GM12891 (cell line): ENCODE data around the gene SRPX.
A peak's percentile ranks its signal among the peaks of the same experiment; 100 is the strongest.

Experiments
- DNase-seq: peaks from one replicate; pipeline ENCODE4 v3.0.0; 2011; ENCODE audit warnings: low spot score; ENCODE audit not compliant: insufficient read length
- FAIRE-seq: peaks from 2 replicates; lab custom pipeline; 2011; peaks lifted over from hg19 to GRCh38; lab: Jason Lieb, UNC
- PAX5 ChIP-seq: IDR thresholded peaks from 2 replicates; pipeline ENCODE4 v1.6.1; 2011; ENCODE audit warnings: low read length, moderate library complexity, mild to moderate bottlenecking; ENCODE audit not compliant: insufficient read depth, severe bottlenecking
- POLR2A ChIP-seq: IDR thresholded peaks from 2 replicates; pipeline ENCODE4 v1.6.1; 2011; ENCODE audit warnings: low read depth, low read length, control low read depth
- POLR2AphosphoS5 ChIP-seq: IDR thresholded peaks from 2 replicates; pipeline ENCODE4 v1.6.1; 2011; ENCODE audit warnings: low read depth, low read length, control low read depth
- POU2F2 ChIP-seq: IDR thresholded peaks from 2 replicates; pipeline ENCODE4 v1.6.1; 2011; ENCODE audit warnings: low read depth, mild to moderate bottlenecking, control low read depth, low read length, moderate library complexity
- SPI1 ChIP-seq: IDR thresholded peaks from 2 replicates; pipeline ENCODE4 v1.6.1; 2011; ENCODE audit warnings: low read depth, low read length, control low read depth
- TAF1 ChIP-seq: IDR thresholded peaks from 2 replicates; pipeline ENCODE4 v1.6.1; 2011; ENCODE audit warnings: low read depth, low read length, control low read depth

SRPX gene

DNA sequence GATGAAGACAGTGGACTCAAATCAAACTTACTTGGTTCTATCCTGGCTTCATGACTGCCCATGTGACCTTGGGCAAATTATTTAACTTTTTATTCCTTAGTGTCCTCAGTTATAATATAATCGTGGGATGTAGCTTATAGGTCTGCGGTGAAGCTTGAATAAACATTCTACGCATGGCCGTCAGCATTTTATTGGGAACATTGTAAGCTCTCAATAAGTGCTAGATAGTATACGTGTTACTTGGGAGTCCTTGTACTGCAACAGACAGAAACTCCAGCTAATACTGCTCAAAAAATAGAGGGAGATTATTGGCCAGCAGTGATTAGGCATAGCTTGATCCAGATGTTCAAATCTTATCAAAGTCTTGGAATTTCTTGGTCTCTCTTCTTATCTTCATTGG lies 109.5 kb downstream of the SRPX start:
- DNase-seq: no peak

DNA sequence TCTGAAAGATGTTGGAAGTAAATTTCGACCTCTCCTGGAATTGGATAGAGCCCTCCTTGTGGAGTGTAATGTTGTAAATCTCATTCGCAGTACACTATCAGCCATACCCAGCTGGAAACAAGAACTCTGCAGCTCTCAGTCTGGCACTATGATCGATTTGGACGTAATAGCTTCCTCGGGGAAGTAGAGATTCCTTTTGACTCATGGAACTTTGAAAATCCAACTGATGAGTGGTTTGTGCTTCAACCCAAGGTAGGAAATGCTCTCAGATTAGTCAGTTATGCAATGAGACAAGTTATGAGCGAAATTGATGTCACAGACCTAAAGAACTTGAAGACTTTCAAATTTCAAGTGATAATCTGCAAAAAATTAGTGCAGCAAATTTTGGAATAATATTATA lies 110.4 kb downstream of the SRPX start:
- FAIRE-seq (no peak), DNase-seq (no peak)
- TF ChIP-seq POLR2A: no peak
- TF ChIP-seq POU2F2: no peak
- TF ChIP-seq PAX5: no peak

More for the DNA sequence above, 109.5 kb downstream of the SRPX start:
- FAIRE-seq: no peak
- no peak for TF ChIP-seq POLR2A
- no peak for TF ChIP-seq SPI1
- TF ChIP-seq TAF1: no peak
- no peak for TF ChIP-seq POLR2AphosphoS5
- no peak for TF ChIP-seq PAX5
- TF ChIP-seq POU2F2: no peak

DNA sequence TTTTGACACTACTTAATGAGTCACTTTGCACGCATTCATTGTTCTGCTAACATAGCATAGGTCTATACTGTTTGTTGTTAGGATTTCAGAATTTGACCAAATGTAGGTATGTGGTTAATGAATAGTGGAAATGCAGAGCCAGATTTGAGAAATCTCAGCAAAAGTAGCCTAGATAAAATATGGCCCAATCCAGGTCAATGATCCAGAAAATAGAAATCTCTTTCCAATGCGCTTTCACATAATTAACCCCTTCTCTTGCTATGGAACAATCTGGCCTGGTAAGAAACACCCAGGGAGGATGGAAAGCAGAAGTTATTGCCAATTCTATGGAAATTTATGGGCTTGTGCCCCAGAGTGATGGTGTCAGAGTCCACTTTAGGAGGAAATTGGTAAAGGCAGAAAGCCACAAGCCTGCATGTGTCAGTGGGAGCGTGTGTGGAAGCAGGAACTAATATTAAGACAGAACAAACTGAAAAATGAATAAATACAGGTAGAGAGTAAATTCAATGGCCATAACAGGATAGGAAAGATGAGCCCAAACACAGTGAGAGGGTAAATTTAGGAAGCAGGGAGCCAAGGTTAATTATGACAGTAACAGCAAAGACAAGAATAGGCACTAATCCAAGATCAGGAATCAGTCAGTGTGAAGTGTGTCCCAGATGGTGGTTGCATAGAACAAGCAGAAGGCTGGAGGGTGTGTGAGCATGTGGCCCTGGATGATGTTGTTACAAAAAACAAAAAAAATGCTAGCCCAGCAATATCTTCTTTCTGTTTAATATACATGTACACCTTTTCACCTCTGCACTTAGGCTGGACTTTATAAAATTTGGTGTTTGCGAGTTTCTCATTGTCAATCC lies 111.4 kb downstream of the SRPX start:
- no peak for DNase-seq
- no peak for FAIRE-seq
- TF ChIP-seq TAF1 (no peak), POU2F2 (no peak)

DNA sequence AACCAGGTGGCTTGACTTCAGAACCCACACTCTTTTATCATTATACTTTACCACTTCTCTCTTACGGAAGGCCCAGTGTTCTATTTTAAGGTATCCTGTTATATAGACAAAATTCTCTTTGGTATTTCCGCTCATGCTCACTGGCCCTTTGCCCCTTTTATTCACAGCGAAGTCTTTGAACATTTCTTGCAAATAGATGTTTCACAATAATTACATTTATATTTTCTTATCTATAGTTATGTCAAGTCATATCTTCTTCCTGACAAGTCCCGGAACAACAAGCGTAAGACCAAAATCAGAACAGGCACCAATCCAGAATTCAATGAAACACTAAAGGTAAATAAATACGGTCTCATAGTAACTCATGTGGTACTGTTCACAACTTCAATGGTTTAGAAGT lies 112.3 kb downstream of the SRPX start:
- TF ChIP-seq TAF1: no peak
- no peak for TF ChIP-seq SPI1
- no peak for TF ChIP-seq POU2F2
- TF ChIP-seq POLR2A: no peak
- TF ChIP-seq PAX5: no peak
- TF ChIP-seq POLR2AphosphoS5: no peak
- FAIRE-seq (no peak), DNase-seq (no peak)

DNA sequence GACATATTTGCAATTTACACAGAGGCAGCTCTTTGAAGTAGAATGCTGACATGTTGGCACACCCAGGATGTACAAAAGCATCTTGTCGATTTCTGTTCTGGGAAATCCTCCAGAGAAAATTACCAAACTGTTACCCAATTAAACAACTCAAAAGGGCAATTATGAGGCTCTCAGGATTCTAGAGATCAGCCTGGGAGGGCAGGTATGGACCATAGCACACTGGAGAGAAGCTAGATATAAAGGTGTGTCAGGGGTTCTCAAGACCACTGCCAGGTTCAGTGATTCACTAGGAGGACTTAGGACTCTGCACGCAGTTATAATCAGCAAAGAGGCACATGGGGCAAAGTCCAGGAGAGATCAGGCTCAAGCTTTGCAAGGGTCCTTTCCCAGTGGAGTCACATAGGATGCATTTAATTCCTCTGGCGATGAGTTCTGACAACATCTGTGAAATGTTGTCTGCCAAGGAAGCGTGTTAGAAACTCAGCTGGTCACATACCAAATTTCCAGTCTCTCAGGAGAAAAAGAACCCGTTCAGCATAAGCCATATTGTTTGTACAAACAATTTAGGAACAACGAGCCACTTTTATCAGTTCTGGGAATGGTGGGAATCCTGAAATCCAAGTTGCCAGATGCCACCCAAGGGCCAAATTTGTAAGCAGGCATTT lies 113.5 kb downstream of the SRPX start:
- no peak for TF ChIP-seq POLR2AphosphoS5
- DNase-seq (no peak), FAIRE-seq (no peak)

DNA sequence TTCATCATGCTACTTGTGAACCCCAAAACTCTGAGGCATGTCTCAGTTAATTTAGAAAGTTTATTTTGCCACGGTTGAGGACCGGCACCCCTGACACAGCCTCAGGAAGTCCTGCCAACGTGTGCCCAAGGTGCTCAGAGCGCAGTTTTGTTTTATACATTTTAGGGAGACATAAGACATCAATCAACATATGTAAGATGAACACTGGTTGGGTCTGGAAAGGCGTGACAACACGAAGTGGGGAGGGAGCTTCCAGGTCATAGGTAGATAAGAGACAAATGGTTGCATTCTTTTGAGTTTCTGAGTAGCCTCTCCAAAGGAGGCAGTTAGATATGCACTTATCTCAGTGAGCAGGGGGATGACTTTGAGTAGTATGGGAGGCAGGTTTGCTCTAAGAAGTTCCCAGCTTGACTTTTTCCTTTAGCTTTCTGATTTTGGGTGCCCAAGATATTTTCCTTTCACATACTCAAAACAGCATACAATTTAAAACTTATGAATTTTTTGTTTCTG lies 115.4 kb downstream of the SRPX start:
- DNase-seq (no peak), FAIRE-seq (peak; percentile 43)
- TF ChIP-seq PAX5 (no peak), TAF1 (no peak), SPI1 (no peak), POLR2A (no peak), POLR2AphosphoS5 (no peak), POU2F2 (no peak)

DNA sequence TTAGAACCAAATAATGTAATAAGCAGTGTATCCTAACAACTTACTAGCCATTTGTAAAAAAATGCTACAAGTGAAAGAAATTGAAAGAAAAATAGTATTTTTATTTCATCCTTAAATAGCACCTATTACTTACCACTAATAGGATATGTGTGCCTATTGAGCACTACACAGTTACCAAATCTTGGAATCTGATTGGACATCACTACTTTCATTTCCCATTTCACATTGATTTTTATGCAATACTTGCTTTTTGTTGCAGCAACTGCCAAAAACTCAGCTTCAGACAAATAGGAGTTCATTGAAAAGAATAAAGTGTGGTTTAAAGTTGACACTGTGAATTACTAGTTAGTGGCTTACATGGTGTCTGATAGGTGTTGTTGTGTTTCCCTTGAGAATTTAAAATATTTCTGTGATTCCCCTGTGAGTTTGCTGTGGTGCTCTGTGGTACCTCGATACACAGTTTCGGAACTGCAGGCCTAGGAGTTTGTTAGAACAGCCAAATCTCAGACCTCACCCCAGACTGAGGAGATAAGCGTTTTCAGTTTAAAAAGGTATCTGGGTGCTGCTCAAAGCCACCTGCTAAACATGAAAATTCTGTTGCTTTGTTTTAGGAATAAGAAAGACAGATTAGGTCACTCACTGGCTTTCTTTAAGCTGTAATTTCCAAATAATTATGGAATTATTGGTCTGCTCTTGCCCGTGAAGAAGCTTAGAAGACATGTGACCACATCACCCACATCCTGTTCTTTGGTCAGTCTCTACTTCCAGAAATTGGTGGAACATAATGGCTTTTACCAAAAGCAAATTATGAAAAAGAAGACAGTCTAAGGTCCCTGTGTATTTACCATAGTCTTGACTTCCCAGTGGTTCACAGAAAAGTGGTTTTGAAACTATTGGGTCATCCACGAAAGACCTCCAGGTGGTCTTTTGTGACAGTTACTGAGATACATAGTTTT lies 116.5 kb downstream of the SRPX start:
- TF ChIP-seq POU2F2: no peak
- TF ChIP-seq SPI1: 0 out of 2 replicates have a peak, but pooled peaks have one; percentile 12
- peak; percentile 90 for FAIRE-seq
- DNase-seq: no peak

DNA sequence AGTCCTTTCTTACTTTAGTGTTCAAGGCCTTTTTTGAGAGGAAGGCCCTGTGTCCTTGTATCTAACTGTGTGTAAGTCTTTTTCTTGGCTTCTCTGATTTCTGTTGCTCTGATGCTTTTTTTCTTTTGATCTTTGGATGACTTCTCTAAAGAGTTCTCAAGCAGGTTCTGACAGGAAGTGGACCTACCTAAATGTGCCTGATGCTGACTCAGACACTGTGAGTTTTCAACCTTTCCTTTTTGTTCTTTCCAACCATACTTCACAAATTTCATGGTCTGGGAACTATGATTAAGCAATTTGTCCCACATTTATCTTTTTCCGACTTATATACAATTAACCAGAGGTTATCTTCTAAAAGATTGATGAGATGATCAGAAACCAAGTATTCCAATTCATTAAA lies 117.8 kb downstream of the SRPX start:
- no peak for DNase-seq
- TF ChIP-seq POLR2A (no peak), TAF1 (no peak), POLR2AphosphoS5 (no peak), POU2F2 (no peak), SPI1 (no peak), PAX5 (no peak)
- FAIRE-seq: peak; percentile 28

DNA sequence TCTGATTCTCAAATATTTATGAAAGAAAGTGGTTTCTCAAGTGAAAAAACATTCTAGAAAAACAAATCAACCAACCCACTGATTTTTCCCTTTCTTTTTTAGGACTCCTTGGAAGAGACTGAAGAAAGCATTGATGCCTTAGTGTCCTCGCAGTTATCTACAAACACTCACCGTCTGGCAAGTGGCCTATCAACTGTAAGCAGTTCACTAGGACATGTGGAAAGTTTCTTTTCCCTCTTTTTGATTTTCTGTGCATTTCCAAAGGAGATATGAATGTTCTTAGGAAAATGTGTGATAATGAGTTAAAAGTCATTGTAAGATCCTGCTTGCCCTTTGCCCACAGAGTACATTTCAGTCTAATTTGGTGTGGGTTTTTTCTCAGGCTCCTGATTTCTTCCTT lies 118.4 kb downstream of the SRPX start:
- DNase-seq (no peak), FAIRE-seq (peak; percentile 40)
- TF ChIP-seq SPI1 (no peak), POU2F2 (no peak), POLR2A (no peak), POLR2AphosphoS5 (no peak), TAF1 (no peak), PAX5 (no peak)

DNA sequence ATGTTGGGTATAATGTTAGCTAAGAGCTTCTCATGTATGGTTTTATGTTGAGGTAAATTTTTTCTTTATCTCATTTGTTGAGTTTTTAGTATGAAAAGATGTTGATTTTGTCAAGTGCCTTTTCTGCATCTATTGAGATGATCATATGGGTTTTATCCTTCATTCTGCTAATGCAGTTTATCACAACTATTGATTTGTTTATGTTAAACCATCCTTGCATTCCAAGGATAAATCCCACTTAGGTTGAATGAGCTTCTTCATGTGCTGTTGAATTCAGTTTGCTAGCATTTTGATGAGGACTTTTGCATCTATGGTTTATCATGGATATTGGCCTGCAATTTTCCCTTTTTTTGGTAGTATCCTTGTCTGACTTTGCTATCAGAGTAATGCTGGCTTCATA lies 121.0 kb downstream of the SRPX start:
- TF ChIP-seq SPI1 (no peak), POLR2AphosphoS5 (no peak), POLR2A (no peak), PAX5 (no peak), POU2F2 (no peak), TAF1 (no peak)
- DNase-seq (no peak), FAIRE-seq (no peak)
